Measurements from ENCODE around the gene MGAT5. TPM values are rescaled to one million over a fixed set of nuclear protein-coding genes. Genes with fewer than 3 reads are reported as not detected.

Gene MGAT5
- total and polyA plus RNA-seq, 7 donors, result 1.1 to 7.0 (median 2.1) TPM

GRCh38 chr2:134282629-134283400 is 28.9 kb downstream of the MGAT5 start:
- Histone ChIP-seq H3K9me3 (no peaks in the 10 kb centered on the region), H3K27ac (no peak overlapping the region), H3K36me3 (ENCODE audit: insufficient read depth in 1 of 2, low read depth in 1 of 2) (no peaks in the 10 kb centered on the region), H3K27me3 (ENCODE audit: insufficient read depth in 3 of 3, low read length in 2 of 3) (peaks cover 0 to 10% (median 0%) of the 10 kb centered on the region in 3 donors), H3K4me1 (no peaks in the 10 kb centered on the region), H3K4me3 (no peak overlapping the region)
- 93 to 95% (median 94%) methylated on average over 4 of the region's 4 CpGs for WGBS, 3 donors
- no peak for TF ChIP-seq CTCF (IDR thresholded peaks at IDR 0.05)
- DNase-seq, result no peak
- ATAC-seq, result no peak
- intact Hi-C loops (cut with DNase I), result no loop called here

- Histone ChIP-seq H3K27me3 (ENCODE audit: insufficient read depth in 3 of 3, low read length in 2 of 3) (peaks cover 0 to 8% (median 0%) of the 10 kb centered on the region in 3 donors), H3K27ac (no peak overlapping the region), H3K4me1 (no peaks in the 10 kb centered on the region), H3K36me3 (ENCODE audit: insufficient read depth in 1 of 2, low read depth in 1 of 2) (no peaks in the 10 kb centered on the region), H3K9me3 (no peaks in the 10 kb centered on the region), H3K4me3 (no peak overlapping the region)
- 77 to 83% (median 82%) methylated on average over 5 of the region's 5 CpGs for WGBS, 3 donors
- DNase-seq, result no peak
- intact Hi-C loops (cut with DNase I), result no loop called here
- no peak for ATAC-seq
- TF ChIP-seq CTCF (IDR thresholded peaks at IDR 0.05), result no peak
Measured at GRCh38 chr2:134283661-134284060, 29.8 kb downstream of the MGAT5 start.

GRCh38 chr2:134284119-134284670 is 30.3 kb downstream of the MGAT5 start:
- Histone ChIP-seq H3K9me3 (no peaks in the 10 kb centered on the region), H3K27me3 (ENCODE audit: insufficient read depth in 3 of 3, low read length in 2 of 3) (peaks cover 0 to 4% (median 0%) of the 10 kb centered on the region in 3 donors), H3K36me3 (ENCODE audit: insufficient read depth in 1 of 2, low read depth in 1 of 2) (no peaks in the 10 kb centered on the region), H3K4me1 (no peaks in the 10 kb centered on the region), H3K27ac (no peak overlapping the region), H3K4me3 (no peak overlapping the region)
- intact Hi-C loops (cut with DNase I), result no loop called here
- WGBS, 3 donors, result 94 to 100% (median 100%) methylated on average over 1 of the region's 1 CpG
- no peak for ATAC-seq
- no peak for DNase-seq
- no peak for TF ChIP-seq CTCF (IDR thresholded peaks at IDR 0.05)

GRCh38 chr2:134287323-134287722 is 33.5 kb downstream of the MGAT5 start:
- TF ChIP-seq CTCF (IDR thresholded peaks at IDR 0.05), result no peak
- ATAC-seq (no peak), DNase-seq (no peak)
- no peak overlapping the region for H3K4me3 ChIP-seq
- intact Hi-C loops (cut with DNase I), result no loop called here
- WGBS, 3 donors, result 78 to 89% (median 83%) methylated on average over 2 of the region's 2 CpGs
- H3K27me3 ChIP-seq (ENCODE audit: insufficient read depth in 3 of 3, low read length in 2 of 3), result no peaks in the 10 kb centered on the region
- H3K36me3 ChIP-seq (ENCODE audit: insufficient read depth in 1 of 2, low read depth in 1 of 2), result no peaks in the 10 kb centered on the region
- no peak overlapping the region for H3K27ac ChIP-seq
- H3K4me1 ChIP-seq, result no peaks in the 10 kb centered on the region
- no peaks in the 10 kb centered on the region for H3K9me3 ChIP-seq

All from psoas muscle (tissue), 8 donors.